ENCODE data around the gene CTBP1.

The CTBP1 gene

DNA sequence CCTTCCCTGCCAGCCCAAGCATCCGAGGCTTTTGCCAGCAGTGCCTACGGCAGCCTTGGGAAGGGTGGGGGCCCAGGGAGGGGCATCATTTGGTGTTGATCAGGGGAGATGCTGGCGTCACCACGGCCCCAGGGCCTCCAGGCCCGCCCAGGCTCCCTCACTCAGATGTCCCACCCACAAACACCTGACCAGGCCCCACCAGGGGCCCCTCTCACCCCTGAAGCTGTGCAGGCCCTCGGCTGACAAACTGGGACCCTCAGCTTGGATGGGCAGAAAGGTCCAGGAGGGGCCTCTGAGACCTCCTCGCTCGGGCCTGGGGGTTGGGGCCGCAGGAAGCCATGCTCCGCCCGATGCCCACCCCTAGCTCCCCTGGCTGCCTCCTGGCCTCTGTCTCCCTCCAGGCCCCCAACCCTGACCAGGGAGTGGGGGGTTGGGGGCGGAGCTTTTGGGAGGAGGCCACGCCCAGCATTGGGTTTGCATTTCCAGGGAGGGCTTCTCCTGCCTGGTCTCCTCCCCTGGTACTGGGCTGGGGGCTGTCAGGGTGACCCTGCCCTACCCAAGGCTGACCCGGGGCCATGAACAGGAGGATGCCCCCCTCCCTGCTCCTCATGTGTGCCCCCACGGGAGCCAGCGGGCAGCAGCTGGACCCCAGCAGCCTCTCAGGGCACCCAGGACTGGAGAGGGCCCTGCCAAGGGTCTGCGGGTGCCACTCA lies 43.2 kb downstream of the CTBP1 start:
- no peak for DNase-seq (ENCODE audit: low read depth)
- no peak overlapping the region for H3K4me3 ChIP-seq (ENCODE audit: control insufficient read depth, low read depth, low read length)
- TF ChIP-seq, protein P1, sequence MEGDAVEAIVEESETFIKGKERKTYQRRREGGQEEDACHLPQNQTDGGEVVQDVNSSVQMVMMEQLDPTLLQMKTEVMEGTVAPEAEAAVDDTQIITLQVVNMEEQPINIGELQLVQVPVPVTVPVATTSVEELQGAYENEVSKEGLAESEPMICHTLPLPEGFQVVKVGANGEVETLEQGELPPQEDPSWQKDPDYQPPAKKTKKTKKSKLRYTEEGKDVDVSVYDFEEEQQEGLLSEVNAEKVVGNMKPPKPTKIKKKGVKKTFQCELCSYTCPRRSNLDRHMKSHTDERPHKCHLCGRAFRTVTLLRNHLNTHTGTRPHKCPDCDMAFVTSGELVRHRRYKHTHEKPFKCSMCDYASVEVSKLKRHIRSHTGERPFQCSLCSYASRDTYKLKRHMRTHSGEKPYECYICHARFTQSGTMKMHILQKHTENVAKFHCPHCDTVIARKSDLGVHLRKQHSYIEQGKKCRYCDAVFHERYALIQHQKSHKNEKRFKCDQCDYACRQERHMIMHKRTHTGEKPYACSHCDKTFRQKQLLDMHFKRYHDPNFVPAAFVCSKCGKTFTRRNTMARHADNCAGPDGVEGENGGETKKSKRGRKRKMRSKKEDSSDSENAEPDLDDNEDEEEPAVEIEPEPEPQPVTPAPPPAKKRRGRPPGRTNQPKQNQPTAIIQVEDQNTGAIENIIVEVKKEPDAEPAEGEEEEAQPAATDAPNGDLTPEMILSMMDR (IDR thresholded peaks at IDR 0.05; ENCODE audit: control insufficient read depth, insufficient read depth, low read depth, low read length, missing control alignments), result no peak

DNA sequence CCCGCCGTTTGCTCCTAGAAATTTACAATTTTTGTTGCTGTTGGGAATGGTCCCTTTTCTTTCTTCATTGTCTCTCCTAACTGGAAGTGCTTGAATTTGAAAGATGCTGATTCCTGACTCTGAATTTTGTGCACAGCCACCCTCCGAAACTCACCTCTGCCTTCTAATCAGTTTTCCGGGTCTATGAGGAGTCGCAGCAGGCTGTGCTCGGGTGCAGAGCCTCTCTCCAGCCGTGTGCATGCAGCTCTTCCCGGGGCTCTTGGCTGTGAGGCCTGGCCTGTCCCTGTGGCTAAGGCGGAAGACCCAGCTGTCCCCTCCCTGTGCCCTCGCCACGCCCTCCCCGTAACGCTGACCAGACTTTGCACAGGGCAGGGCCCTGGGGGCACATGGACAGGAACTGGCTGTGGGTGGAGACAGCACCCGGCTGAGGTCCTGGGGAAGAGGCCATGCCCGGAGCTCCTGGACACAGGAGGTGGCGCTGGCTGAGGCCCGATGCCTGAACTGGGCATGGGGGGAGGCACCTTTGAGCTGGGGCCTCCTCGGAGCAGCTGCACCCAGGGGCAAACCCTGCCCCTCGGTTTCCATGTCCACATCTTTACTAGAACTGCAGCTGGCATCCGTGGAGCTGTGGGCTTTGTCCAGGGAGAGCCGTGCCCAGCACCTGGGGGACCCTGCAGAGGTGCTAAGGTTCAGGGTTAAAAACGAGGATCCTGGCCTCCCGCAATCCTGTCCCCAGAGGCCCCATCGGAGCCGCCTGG lies 43.9 kb downstream of the CTBP1 start:
- no peak overlapping the region for H3K4me3 ChIP-seq (ENCODE audit: control insufficient read depth, low read depth, low read length)
- TF ChIP-seq, protein P1 (IDR thresholded peaks at IDR 0.05; ENCODE audit: control insufficient read depth, insufficient read depth, low read depth, low read length, missing control alignments), result no peak
- DNase-seq (ENCODE audit: low read depth), result no peak

DNA sequence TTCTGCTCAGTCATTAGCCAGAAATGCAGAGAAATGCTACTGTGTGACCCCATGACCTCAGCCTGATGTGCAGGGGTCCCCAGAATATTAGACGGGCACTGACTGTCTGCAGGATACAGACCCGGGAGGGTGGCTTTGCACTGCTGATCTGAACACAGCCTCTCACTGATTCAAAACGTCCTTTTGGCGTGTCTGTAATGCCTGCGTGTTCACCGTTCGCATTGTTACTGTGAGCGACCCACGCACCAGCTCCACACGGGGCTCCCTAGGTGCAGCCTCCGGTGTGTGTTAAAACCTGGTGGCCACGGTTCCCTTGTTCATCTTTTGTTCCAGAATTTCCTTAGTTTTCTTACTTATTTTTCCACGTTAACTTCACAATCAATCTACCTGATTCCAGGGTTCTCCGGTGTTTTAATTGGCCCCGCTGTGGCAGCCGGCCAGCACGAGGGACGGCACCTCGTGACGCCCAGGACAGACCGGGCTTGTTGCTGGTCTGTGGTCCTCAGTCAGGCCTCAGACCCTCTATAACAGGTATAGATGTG lies 44.6 kb downstream of the CTBP1 start:
- no peak for DNase-seq (ENCODE audit: low read depth)
- no peak overlapping the region for H3K4me3 ChIP-seq (ENCODE audit: control insufficient read depth, low read depth, low read length)
- TF ChIP-seq, protein P1 (IDR thresholded peaks at IDR 0.05; ENCODE audit: control insufficient read depth, insufficient read depth, low read depth, low read length, missing control alignments), result no peak

DNA sequence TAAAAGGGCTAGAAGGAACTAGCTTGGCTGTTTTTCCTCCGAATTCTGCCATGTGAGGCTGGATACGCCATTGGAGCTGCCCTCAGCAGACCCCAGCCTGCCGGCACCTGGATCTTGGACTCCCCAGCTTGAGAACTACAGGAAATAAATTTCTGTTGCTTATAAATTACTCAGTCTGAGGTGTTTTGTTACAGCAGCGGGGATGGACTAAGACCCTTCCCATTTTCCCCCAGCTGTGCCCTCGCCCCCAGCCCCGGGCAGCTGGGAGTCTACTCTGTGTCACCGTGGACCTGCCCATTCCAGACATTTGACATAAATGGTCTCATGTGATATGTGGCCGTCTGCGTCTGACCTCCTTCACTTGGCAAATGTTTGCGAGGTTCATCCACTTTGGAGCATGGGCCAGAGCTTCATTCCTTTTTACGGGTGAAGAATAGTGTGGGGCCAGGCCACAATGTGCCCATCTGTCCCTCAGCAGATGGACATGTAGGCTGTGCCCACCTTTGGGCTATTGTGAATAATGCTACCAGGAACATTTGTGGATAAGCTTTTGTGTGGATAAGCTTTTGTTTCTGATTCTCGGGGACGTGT lies 45.8 kb downstream of the CTBP1 start:
- no peak for DNase-seq (ENCODE audit: low read depth)
- no peak overlapping the region for H3K4me3 ChIP-seq (ENCODE audit: control insufficient read depth, low read depth, low read length)
- TF ChIP-seq, protein P1 (IDR thresholded peaks at IDR 0.05; ENCODE audit: control insufficient read depth, insufficient read depth, low read depth, low read length, missing control alignments), result no peak

DNA sequence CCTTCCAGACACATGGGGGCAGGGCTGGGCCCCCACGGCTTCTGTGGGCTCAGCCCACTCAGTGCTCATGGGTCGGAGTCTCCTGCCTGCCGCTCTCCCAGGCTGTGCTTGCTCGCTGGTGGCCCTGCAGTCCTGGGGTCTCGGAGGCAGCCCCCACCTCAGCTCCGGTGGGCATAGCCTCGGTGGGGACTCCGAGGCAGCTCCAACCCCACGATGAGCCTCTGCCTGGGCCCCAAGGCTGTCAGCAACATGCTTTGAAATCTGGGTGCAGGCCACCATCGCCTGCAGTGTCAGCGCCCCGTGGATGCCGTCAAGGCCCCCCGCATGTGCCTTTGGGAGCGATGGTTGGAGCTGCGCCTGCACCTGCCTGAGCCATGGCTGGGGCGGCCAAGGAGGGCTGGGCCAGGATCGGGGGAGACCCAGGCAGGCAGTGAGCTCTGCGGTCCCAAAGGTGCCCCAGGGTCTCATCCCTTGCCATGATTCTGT lies 46.4 kb downstream of the CTBP1 start:
- TF ChIP-seq, protein P1 (IDR thresholded peaks at IDR 0.05; ENCODE audit: control insufficient read depth, insufficient read depth, low read depth, low read length, missing control alignments), result no peak
- no peak for DNase-seq (ENCODE audit: low read depth)
- no peak overlapping the region for H3K4me3 ChIP-seq (ENCODE audit: control insufficient read depth, low read depth, low read length)

DNA sequence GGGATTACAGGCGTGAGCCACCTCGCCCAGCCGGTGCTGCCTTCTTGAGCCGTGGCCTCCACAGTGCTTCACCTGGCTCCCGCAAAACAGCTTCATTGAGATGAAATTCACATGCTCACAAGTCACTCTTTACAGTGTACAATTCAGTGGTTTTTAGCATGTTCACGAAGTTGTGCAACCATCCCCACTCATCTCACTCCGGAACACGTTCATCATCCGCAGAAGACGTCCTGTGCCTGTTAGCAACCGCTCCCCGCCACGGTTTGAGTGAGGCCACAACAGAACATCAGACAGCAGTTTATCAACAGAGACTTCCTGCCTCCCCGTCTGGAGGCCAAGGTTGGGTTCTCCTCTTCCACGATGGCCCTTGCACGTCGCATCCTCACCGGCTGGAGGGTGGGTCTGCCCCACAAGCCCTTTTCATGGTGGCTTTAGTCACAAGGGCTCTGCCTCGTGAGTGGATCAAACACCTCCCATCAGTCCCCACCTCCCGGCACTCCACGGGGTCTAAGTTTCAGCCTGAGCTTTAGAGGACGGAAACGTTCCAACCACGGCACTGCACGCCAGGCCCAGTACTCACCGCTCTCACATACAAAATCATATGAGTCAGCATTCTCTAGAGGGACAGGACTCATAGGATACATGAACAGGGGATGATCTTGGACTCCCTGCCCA lies 46.9 kb downstream of the CTBP1 start:
- H3K4me3 ChIP-seq (ENCODE audit: control insufficient read depth, low read depth, low read length), result no peak overlapping the region
- DNase-seq (ENCODE audit: low read depth), result peak; percentile 46
- TF ChIP-seq, protein P1 (IDR thresholded peaks at IDR 0.05; ENCODE audit: control insufficient read depth, insufficient read depth, low read depth, low read length, missing control alignments), result no peak
